DMS79 treated with DMSO at 0.1 percent for 48 hours (cell line): ENCODE data around the gene C20orf204.
A peak's percentile ranks its signal among the peaks of the same experiment; 100 is the strongest.
"Not testable (repeated sequence)": the region's sequence is repeated elsewhere in the genome, so short reads cannot be mapped to it uniquely, and the experiment has no call there.

Experiments
- DNase-seq: peaks from one replicate; lab custom pipeline; 2025; lab: John Stamatoyannopoulos, UW

C20orf204 gene, protein sequence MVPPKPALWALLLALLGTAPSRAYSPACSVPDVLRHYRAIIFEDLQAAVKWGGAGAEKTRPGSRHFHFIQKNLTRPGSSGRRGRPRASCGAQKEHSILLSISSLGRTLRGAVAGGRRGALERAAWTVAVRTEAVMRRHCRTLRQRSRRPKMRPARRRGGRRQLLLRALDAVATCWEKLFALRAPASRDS

DNA sequence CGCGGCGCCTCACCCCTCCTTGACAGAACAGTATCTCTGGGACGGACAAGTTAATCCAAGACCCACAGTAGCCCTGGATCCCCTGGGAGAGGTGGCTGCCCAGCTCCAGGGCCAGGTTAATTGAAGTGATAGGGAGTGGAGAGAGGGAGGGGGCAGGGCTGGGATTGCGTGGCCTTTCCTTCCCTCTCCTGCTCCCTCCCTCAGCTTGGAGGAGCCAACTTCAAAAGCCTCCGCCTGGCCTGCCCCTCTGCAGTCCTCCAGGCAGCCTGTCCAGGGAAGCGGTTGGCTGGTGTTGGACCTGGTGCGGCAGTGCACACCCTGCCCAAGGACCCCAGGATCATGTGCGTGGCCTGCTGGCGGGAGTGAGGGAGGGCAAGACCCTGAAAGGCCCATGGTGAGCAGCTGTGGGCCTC is at the start of gene C20orf204:
C20orf204 (plus strand) TSS at position 250 of the 413 bp plus-strand sequence; CDS start at position 392, 142 bp downstream.
- no peak for DNase-seq

DNA sequence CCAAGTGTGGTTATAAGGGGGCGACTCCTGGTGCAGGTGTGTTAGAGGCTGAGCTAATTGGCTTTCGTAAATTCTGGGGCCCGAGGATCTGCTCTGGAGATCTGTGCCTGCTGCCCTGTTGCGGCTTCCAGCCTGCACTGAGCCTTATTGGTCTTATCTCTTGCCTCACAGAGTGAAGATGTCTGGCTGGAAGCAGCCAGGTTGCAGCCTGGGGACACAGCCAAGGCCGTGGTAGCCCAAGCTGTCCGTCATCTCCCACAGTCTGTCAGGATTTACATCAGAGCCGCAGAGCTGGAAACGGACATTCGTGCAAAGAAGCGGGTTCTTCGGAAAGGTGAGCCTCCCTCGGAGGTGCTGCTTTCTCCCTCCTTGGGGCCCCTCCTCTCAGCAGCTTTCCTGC is 35.1 kb upstream of the C20orf204 start:
- DNase-seq = no peak

DNA sequence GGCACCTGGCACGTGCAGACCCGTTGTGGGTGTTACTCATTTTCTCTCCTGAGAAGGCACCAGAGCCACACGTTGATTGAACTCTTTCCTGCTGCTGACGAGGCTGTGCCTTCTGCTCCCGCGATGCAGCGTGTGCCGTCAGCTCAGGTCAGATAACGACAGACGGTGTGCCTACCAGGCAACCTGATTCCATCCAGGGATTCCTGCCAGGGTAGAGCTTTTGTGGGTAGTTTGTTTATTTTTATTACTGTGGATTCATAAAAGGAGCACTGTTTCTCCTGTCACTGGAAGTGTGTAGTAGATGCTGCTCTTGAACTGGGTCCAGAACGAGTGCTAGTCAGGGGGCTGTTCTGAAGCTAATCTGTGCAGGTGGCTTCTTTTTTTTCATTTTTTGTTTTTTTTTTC is 34.4 kb upstream of the C20orf204 start:
- peak; percentile 92 for DNase-seq

DNA sequence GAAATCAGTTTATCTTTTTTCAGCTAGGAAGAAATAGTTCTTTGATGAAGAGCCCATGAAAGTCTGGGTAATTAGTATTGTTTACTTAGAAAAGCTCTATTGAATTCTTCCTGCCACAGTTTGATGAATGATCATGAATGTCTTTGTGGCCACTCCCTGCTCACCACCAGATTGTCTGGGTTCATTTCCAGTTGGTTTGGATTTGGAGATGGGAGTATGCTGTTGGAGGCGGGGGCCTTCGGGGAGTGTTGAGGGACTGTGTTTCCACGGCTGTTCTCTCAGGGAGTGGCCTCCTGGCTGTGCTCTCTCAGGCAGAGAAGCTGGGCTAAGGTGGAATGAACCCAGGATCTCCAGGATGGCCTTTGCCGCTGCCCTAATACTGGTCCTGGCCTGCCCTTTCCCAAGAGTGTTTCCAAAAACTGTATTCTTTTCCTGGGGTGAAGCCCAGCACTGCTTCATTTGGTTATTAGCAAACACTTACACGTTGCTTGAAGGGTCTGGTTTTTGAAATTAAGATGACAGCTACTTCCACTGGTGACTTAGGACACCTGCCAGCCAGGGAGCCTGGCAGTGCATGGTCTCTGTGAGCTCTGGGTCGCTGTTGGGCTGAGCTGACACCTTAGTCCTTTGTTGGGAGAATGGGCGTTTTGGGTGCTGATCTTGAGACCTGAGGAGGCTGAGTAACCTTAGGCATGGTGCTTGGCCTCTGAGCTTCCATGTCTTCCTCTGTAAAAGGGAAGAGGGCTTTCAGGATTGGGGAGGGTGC is 31.8 kb upstream of the C20orf204 start:
- DNase-seq = peak; percentile 84

DNA sequence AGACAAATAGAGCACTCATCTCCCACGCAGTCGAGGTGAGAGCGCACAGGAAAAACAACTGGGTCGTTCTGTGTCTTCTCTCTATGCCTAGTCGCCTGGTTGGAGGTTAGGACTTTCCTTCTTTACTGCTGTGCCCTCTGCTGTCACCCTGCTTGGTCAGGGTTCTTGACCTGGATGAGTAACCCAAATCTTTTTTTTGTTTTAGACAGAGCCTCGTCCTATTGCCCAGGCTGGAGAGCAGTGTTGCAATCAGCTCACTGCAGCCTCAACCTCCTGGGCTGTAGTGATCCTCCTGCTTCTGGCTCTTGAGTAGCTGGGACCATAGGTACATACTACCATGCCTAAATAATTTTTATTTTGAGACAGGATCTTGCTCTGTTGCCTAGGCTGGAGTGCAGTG is 30.6 kb upstream of the C20orf204 start:
- DNase-seq = no peak

DNA sequence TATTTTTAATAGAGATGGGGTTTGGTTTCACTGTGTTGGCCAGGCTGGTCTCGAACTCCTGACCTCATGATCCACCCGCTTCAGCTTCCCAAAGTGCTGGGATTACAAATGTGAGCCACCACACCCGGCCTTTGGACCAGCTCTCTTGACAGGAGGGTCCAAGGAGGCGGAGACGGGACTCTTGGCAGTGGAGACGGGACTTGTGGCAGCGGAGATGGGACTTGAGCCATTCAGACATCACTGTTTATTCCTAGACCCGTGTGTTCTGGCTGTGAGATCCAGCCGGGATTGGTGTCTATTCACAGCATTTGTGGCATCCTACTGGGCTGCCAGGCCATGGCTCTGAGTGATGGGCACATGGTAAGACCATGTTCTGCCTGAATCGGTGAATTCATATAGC is 29.5 kb upstream of the C20orf204 start:
- no peak for DNase-seq

DNA sequence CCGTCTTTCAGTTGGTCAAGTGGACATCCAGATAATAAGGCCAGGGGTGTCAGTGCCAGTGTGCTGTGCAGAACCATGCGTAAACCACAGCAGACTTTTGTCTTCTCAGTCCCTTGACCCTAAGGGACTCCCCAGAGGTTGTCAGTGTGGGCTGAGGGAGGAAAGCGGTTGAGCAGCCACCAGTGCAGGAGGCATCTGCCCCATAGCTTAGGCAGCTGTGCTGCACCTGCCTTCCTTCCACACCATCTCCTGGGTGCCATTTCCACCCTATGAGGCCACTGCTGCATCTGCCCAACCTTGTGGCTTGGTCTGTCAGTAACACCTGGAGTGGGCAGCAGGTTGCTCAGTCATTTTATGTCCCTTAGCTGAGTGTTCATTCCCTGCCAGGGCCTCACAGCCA is 29.1 kb upstream of the C20orf204 start:
- DNase-seq = no peak

DNA sequence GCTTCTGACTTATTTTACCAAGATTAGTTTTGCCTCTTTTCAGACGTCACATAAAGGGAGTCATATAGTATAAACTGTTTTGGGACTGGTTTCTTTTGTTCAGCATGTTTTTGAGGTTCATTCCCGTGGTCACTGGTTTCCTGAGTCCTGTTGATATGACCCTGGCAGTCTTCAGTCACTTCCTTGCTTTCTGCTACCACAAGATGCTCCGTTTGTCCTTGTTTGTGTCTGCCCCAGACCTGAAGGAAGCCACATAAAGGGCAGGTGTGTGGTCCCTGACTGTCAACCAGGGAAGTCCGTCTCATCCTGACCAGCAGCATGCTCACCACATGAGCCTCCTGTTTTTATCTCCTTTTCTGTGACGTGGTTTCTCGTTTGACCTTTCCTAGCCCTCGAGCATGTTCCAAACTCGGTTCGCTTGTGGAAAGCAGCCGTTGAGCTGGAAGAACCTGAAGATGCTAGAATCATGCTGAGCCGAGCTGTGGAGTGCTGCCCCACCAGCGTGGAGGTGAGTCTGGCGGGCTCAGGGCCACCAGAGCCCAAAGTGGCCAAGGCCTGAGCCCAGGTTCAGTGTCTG is 26.1 kb upstream of the C20orf204 start:
- DNase-seq = no peak

DNA sequence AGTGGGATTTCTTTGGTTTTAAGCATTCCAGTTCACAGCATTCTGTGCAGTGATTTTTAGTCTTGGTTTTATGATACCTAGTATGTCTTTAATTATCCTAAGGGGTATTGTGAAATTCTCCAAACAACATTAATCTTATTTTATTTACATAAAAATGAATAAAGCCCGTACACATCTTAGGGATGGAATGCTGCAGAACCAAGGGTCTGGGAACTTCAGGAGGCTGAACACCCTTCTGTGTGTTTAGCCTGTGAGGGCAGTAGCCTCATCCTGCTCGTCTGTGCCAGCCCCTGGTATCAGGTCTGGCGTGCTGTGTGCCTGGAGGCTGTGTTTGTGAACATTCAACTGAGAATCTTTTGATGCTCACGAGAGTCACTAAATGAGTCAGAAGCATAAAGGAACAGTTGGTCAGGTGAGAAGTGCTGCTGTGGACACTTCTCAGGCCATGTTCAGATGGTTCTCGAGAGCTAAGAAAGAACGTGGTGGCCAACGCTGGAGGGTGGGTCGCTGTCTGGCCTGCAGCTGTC is 25.2 kb upstream of the C20orf204 start:
- no peak for DNase-seq

DNA sequence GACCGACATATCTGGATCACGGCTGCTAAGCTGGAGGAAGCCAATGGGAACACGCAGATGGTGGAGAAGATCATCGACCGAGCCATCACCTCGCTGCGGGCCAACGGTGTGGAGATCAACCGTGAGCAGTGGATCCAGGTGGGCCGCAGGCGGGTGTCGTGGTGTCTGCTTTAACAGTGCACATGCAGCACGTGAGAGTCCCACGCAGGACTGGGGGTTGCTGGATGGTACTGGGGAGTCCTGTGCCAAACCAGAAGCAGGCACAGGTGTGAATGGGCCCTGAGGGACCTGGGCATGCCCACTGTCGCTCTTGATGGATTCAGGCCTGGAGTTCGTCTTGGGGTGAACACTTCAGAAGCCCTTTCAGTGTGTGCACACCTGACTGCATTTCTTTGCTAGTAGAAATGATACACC is 24.6 kb upstream of the C20orf204 start:
- DNase-seq = no peak

DNA sequence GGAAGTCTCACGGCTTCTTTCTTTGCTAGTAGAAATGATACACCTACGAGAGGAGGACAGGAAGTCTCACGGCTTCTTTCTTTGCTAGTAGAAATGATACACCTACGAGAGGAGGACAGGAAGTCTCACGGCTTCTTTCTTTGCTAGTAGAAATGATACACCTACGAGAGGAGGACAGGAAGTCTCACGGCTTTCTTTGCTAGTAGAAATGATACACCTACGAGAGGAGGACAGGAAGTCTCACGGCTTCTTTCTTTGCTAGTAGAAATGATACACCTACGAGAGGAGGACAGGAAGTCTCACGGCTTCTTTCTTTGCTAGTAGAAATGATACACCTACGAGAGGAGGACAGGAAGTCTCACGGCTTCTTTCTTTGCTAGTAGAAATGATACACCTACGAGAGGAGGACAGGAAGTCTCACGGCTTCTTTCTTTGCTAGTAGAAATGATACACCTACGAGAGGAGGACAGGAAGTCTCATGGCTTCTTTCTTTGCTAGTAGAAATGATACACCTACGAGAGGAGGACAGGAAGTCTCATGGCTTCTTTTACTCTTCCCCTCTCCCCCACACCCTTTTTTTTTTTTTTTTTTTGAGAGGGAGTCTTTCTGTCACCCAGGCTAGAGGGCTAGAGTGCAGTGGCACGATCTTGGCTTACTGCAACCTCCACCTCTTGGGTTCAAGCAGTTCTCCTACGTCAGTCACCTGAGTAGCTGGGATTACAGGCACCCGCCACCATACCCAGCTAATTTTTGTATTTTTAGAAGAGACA is 23.4 kb upstream of the C20orf204 start:
- not testable (repeated sequence) for DNase-seq

DNA sequence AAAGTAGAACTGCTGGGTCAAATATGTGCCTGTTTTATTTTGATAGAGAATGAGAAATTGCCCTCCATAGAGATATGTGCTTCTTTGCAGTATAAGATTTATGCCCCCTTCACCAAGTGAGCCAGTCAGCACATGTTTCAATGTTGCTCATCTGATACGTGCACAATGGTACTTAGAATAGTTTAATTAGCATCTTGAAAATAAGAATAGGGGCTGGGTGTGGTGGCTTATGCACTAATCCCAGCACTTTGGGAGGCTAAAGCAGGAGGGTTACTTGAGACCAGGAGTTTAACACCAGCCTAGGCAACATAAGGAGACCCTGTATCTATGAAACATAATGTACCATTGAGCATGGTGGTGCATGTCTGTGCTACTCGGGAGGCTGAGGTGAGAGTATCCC is 20.3 kb upstream of the C20orf204 start:
- no peak for DNase-seq

DNA sequence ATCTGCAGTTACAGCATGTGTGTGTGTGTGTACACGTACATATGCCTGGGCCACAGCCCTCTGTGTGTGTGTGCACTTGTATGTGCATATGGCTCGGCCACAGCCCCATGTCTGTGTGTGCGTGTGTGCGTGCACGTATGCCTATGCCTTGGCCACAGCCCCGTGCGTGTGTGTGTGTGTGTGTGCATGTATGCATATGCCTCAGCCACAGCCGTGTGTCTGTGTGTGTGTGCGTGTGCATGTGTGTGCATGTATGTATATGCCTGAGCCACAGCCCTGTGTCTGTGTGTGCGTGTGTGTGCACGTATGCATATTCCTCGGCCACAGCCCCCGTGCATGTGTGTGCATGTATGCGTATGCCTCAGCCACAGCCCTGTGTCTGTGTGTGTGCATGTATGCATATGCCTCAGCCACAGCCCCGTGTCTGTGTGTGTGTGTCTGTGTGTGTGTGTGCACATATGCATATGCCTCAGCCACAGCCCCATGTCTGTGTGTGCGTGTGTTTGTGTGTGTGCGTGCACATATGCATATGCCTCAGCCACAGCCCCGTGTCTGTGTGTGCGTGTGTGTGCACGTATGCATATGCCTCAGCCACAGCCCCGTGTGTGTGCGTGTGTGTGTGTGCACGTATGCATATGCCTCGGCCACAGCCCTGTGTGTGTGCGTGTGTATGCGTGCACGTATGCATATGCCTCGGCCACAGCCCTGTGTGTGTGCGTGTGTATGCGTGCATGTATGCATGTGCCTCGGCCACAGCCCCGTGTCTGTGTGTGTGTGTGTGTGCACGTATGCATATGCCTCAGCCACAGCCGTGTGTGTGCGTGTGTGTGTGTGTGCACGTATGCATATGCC is 14.6 kb upstream of the C20orf204 start:
- no peak for DNase-seq

DNA sequence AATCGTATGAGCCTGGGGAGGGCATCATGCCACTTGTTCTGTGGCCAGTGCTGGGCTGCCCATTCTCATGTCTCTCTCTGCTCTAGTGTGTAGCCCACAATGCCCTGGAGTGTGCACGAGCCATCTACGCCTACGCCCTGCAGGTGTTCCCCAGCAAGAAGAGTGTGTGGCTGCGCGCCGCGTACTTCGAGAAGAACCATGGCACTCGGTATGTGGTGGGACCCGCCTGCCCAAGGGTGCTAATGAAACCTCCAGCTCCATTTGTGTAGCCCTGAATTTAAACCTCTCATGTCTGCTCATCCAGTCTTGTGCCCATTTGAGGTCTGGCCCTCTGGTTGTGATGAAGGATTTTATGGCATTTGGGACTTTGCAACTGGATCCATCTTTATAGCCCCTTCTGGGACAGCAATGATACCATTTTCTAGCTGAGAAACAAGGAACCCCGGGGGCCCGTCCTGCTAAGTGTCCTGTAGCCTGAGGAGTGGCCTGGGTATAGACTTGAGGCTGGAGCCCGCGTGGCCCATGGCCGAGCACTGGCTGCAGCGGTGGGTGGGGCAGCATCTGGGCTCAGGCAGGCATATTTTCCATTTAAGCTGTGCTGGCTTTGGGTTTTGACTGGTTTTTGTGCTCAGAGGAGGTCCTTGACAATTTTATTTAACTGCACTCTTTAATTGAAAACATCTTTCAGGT is 13.2 kb upstream of the C20orf204 start:
- DNase-seq = no peak

DNA sequence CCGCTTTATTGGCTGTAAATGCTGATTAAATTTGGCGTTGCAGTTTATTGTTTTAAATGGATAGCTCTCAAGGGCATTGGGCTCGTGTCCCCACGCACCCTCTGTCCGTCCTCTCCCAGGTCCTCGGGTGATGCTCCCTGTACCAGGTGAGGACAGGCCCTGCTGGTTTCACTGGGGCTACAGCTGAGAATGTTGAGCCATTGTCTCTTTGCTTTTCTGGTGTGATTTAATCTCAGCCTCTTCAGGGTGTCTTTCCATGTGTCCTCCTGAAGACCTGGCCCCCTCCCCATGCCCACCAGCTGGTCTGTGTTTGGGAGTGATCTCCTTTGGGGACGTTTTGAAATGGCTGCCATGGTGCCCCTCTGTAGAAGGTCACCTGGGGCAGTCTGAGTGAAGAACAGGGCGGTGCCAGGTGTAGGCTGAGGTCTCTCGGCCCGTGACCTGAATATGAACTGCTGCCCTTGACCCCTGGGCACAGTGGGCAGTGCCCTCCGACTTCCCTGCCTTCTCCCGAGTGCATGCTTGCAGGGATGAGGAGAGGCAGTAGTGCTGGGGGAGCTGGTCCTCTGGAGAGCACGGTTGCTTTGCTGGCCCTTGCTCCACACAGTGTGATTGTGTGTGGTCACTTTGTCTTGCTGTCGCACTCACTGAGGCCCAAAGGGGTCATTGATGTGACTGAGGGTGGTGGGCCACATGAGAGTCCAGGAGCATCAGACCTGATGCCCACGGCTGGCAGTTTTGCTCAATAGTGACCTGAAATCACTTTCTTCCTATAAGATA is 12.4 kb upstream of the C20orf204 start:
- no peak for DNase-seq

DNA sequence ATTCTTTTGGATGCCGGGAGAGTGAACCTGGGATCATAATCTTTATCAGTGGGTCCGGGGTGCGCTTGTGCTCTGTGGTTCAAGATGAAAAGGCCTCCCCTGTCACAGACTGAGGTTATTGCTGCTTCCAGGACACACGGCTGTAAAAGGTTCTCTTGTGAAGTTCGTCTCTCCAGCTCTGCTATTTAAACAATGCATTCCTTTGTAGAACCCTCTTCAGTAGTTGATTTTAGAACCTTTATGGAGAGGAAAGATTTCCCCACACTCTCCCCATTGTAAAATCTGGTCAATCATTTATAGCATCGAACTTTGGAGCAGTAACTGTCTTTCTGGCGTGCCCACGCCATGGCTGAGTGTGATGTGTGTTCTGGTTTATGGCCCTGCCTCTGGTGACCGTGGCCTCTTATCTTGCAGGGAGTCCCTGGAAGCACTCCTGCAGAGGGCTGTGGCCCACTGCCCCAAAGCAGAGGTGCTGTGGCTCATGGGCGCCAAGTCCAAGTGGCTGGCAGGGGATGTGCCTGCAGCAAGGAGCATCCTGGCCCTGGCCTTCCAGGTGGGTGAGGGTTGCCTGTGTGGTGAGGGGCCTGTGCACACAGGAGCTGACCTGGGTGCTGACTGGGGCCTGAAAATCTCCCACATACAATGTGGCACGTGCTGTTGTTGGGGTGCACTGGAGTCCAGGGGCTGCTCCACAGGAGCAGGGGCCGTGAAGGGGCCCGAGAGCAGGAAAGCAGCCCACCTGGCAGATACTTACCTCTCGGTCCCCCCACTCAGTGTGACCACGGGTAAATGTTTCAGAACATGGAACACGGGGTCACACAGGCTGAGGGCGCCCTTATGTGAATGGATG is 11.6 kb upstream of the C20orf204 start:
- no peak for DNase-seq

DNA sequence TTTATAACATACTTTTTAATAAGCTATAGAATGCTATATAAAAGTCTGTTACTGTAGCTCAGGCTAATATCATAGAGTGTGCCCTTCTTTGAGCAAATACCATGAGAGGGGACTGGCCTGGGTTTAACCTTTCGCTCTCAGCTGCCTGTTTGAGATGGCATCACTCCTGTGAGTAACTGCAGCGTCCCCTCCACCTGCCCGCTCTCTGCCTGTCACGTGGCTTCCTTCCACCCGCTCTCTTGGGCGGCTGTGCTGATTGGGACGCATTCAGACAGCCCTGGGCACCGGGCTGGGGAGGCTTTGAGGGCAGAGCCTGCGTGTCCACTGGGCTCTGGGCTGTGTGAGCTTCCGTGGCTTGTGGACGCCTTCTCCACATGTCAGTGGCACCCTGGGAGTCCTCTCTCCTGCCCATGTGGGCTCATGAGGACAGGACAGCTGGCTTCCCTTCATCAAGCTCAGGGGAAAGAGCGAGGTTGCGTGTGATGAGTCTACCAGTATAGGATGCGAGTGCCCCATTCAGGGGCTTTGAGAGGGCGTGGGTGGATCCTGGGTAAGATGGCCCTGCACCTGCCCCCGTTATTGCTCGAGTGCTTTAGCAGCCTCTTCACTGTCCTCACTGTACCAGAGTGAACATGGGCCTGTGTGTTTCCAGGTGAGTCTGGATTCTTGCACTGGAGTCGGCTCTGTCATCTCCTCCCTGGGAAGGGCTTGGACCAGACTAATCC is 10.7 kb upstream of the C20orf204 start:
- DNase-seq = no peak

DNA sequence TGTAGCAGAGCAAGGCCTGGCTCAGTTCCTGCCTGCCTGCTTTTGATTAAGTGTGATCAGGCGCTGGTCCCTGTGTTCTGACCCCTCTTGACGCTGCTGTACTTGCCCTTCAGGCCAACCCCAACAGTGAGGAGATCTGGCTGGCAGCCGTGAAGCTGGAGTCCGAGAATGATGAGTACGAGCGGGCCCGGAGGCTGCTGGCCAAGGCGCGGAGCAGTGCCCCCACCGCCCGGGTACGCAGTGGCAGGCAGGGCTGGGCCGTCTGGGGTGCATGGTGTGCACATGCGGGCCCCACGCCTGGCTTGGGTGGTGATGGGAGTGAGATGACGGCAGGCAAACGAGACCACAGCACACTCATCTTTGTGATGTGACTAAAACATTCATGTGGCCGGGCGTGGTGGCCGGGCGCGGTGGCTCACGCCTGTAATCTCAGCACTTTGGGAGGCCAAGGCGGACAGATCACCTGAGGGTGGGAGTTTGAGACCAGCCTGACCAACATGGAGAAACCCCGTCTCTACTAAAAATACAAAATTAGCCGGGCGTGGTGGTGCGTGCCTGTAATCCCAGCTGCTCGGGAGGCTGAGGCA is 10.1 kb upstream of the C20orf204 start:
- no peak for DNase-seq
